ENCODE data around the gene MINDY4.

The MINDY4 gene

DNA sequence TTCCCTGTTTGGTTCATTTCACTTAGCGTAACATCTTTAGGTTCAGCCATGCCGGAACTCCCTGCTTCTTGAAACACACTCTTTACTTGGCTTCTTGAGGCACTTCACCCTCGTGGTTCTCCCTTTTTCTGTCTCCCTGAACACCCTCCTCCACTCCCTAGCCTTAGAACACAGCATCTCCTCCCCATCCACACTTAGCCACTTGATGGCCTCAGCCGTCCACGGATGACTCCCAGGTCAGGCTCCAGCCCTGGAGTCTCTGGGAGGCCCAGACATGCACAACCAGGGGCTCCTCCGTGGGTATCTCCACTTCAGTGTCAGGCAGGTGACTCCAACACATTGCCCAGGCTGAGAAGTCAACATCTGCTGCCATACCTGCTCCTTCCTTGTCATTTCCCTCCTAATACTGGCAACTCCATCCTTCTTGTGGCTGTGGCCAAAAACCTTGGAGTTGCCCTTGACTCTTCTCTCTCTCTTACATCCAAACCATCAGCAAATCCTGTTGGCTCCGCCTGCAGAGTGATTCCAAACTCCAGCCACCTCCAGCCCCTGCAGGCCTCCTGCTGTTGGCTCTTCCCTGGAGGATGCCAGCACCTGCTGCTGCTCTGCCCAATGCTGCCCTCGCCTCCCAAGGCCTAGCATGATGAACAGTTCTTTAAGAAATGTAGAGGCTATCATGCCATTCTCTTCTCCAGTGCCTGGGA, 27.7 kb upstream of the MINDY4 start:
- no peak for DNase-seq

- no peak for DNase-seq
Observed at GRCh38 chr7:30744075-30744417, 27.2 kb upstream of the MINDY4 start.

- DNase-seq, result no peak
Observed at GRCh38 chr7:30745261-30745941, 25.8 kb upstream of the MINDY4 start.

GRCh38 chr7:30750010-30750409, 21.2 kb upstream of the MINDY4 start:
- no peak for DNase-seq

GRCh38 chr7:30750683-30751650, 20.2 kb upstream of the MINDY4 start:
- no peak for DNase-seq

- DNase-seq, result no peak
Observed at GRCh38 chr7:30751696-30752273, 19.4 kb upstream of the MINDY4 start, which contains the start of gene INMT. INMT (plus strand) TSS chr7:30752135; CDS start chr7:30752151, 16 bp downstream.

DNA sequence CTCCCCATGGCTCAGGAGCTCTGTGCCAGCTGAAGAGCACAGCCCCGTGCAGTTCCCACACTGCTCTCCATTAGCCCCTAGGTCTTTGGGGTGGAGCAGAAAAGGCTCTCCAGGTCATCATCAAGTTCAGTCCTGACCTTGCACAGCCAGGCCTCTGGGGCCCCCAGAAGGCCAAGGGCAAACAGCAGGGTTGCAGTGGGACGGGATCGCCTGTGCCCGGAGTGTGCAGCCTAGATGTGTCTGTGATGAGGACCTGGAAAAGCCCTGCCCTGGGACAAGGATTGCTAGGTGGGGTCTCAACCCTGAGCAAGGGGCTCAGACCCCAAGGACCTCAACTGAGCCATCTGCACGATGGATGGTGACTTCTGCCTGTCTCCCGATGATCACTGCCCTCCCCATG, 18.7 kb upstream of the MINDY4 start:
- no peak for DNase-seq

DNA sequence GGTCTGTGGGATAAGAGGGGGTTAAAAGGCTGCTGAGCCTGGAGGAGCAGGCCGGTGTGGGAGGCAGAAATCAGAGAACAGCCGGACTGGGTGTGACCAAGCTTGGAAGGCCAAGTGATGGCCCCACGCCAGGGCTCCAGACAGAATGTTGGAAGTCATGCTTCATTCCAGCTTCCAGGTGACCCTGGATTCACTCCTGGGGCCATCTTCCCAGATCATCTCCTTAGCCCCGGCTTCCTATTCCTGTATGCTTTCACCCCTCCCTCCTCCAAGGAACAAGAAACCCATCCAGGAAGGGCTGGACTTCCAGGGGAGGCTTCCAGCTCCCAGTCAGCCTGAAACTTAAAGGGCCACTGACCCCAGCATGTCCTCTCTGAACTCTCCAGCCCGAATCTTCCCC, 18.2 kb upstream of the MINDY4 start:
- DNase-seq, result no peak

GRCh38 chr7:30754315-30754877, 16.8 kb upstream of the MINDY4 start:
- DNase-seq, result no peak

- no peak for DNase-seq
Observed at GRCh38 chr7:30755384-30756154, 15.6 kb upstream of the MINDY4 start.

DNA sequence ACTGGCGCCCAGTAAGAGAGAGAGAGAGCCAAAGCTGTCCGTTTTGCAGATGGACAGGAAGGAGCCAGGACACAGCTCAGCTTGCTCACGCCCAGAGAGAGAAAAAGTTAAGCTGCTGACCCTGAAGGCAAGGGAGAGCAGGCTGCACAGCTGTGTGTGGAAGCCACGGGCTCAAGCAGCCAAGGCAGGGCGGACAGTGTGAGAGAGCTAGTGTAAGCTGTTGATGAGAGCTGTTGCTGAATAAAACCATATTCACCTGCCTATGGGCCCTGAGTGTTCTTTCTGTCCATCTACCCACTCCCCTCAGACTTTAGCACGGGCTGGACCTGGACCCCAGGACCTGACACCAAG, 13.9 kb upstream of the MINDY4 start:
- DNase-seq, result no peak

- no peak for DNase-seq
Observed at GRCh38 chr7:30760514-30761213, 10.6 kb upstream of the MINDY4 start.

- no peak for DNase-seq
Observed at GRCh38 chr7:30761214-30762156, 9.7 kb upstream of the MINDY4 start.

DNA sequence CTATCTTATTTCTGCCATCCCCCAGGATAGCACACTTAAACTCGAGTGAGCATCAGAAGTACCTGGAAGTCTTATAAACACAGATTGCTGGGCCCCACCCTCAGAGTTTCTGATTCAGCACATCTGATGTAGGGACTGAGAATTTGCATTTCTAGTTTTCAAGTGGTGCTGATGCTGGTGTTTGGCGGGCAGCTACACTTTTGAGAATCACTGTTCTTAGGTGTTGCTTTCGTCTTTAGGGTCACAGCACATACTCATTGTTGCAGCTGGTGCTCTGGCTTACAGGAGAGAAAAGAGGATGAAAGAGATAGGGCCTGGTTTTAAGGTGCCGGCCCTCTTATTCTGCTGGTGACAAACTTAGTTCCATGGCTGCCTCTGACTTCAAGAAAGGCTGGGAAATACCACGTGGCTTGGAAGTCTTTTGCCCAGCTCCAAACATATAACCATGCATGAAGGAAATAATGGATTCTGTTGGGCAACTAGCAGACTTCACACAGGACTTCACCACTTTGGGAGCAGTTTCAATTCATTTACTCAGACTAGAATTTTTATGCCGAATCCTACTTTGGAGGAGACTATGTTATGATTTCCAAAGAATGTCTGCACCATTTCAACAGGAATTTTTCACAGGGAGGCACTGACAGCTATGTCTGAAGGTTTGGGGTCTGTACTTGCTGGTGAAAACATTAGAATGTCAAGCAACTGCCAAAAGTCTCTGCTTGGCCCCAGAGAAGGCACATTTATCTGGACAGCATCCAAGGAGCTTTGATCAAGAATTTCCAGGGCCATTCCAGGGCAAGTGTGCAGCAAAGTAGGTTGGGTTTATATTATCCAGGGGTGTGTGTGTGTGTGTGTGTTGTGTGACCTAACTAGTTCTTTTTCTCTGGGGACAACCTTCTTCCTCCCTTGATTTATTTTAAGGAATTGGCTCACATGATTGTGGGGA, 6.9 kb upstream of the MINDY4 start:
- no peak for DNase-seq

DNA sequence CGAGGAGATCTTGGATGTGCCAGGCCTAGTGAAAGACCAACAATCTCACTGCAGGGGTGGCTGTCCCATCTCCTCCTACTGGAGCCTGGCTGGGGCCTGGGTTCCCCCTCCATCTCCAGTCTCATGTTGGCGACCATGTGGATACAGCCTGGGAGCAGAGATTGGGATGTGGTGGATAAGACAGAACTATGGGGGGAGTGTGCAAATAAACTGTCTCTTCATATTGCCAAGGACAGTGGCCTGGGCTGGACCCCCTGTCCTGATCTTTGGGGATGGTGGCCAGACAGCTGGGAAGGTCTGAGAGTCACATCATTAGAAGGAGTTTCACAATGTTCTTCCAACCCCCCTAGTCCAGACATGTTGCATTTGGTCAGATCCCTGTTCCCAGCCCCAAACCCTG, 5.8 kb upstream of the MINDY4 start:
- no peak for DNase-seq

GRCh38 chr7:30770845-30771173, 408 bp upstream of the MINDY4 start:
- DNase-seq, result no peak

GRCh38 chr7:30771880-30772425, 736 bp downstream of the MINDY4 start:
- no peak for DNase-seq

DNA sequence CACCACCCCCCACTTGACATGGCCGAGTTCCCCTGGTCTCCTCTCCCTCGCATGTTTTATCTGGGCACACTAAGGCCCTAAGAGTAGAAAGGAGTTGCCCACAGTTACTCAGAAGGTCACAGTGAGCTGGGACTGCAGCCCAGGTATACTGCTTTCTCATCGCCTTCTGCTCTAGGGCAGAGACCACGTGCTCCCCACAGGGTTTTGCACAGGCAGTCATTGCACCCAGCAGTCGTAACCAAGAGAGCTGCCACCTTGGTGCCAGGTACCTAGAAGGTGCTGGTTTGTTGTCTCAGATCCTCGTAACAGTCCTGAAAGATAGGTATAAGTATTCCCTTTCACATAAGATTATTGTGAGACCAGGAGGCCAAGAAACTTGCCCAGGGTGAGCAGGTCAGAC, 1.8 kb downstream of the MINDY4 start:
- no peak for DNase-seq

DNA sequence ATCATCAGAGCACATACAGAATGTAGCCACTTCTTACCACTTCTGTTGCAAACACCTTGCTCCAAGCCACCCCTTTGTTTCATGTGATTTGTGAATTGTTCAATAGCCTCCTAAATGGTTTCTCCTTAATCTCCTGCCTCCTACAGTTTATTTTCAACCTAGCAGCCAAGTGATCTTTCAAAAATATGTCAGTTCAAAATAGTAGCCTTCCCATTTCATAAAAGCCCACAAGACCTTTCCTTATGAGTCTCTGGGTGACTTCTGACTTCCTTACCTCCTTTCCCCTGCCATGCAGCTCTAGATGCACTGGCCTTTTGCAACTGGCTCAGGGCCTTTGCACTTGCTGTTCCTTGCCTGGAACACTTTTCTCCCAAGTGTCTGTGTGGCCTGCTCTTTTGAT, 4.8 kb downstream of the MINDY4 start:
- no peak for DNase-seq
